ENCODE measurements around the gene HMG20B. TPM values are rescaled to one million over a fixed set of nuclear protein-coding genes. Genes with fewer than 3 reads are reported as not detected.
"Not testable (repeated sequence)": the region's sequence is repeated elsewhere in the genome, so short reads cannot be mapped to it uniquely, and the experiment has no call there.

HMG20B gene
- total RNA-seq, 1 donor from 2014 or later: 84.2 TPM

- DNase-seq (ENCODE audit: low read depth): no peak
Observed at GRCh38 chr19:3556423-3556977, 16.2 kb upstream of the HMG20B start.

DNA sequence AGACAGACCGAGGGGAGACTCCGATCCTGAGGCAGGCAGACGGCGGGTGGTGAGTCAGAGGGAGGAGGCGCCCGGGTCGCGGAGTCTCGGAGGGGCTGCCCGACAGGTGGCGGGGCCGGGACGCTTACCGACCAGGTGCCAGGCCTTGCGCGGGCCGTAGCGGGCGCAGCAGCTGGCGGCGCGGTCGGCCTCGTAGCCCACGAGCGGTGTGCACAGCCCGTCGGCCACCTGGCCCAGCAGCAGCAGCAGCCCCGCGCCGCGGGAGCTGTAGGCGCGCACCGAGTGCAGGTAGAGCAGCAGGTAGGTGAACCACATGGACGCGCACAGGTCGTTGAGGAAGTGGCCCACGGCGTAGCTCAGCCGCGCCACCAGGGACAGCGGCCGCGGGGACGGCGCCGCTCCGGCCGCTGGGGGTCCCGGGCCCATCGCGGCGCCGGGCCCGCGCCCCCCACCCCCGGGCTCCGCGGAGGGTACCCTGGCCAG, 15.7 kb upstream of the HMG20B start:
- no peak for DNase-seq (ENCODE audit: low read depth)

DNA sequence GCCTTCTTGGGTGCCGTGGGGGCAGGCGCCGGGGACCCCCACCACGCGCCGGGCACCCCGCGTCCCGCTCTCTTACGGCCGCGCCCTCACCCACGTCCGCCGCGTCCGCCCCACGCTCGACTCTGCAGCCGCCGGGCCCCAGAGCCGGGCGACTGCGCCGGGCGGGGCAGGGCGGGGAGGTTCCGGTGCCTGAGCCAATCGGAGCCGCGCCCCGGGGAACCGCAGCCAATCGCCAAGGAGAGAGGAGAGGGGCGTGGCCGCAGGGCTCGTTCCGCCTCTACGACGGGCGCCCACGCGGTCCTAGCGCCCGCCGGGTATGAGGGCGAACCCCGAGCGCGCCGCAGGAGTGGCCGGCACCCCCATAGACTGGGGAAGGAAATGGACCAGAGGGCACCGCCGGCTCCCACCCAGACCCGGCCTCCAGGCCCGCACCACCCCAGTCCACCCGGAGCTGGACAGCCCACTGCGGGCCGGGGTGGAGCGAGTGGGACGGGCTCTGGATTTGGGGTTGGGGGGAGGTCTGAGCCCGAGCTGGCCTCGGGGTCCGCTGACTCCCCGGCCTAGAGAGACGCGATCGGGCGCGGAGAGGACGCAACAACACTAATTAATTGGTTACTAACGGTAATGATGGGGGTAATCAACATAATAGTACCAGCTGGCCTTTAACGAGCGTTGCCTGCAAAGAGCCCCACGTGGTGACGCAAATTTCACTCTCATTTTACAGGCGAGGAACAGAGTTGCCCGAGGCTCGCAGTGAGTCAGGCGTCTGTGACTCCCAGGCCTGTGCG, 15.1 kb upstream of the HMG20B start, which contains the start of gene MFSD12:
TSS of gene MFSD12 (minus strand) at position 126 of the 788 bp plus-strand sequence. CDS start 183 bp downstream, outside the sequence.
- peak; percentile 88 for DNase-seq (ENCODE audit: low read depth)

GRCh38 chr19:3563709-3564524, 8.8 kb upstream of the HMG20B start:
- no peak for DNase-seq (ENCODE audit: low read depth)

DNA sequence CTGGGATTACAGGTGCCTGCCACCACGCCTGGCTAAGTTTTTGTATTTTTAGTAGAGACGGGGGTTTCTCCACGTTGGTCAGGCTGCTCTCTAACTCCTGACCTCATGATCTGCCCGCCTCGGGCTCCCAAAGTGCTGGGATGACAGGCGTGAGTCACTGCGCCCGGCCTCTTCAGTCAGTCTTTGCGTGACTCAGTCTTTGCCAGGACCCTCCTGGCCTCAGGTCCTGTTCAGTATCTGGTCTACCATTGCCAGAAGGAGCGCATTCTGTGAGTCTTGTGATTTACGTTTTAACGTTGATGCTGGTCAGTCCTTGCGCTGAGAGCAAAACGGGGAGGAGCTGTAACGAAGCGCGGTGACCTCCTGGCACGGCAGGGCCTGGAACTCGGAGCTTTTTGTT, 7.6 kb upstream of the HMG20B start:
- DNase-seq (ENCODE audit: low read depth): peak; percentile 75

DNA sequence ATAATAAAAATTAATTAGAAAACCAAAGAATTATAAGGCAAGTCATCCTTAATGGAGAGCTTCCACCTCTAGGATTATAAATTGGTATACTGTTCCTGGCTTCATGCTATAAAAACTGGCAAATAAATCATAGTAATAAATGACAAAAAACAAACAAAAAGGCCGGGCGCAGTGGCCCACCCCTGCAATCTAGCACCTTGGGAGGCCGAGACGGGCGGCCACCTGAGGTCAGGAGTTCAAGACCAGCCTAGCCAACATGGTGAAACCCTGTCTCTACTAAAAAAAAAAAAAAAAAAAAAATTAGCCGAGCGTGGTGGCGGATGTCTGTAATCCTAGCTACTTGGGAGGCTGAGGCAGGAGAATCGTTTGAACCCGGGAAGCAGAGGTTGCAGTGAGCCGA, 2.7 kb upstream of the HMG20B start:
- DNase-seq (ENCODE audit: low read depth): not testable (repeated sequence)

DNA sequence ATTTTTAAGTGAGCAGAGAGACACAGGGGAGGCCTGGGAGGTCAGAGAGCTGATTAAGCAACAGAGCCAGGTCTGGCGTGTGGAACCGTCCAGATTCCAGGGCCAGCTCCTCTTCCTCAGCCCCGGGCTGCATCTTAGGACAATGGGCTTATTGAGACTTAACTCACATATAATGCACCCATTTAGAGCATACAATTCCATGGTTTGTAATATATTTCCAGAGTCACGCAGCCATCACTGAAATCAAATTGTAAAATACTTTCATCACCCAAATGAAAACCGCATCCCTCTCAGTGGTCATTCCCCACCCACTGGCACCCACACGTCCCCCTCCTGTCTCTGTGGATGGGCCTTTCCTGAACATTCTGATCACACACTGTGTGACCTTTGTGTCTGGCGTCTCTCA, 2.1 kb upstream of the HMG20B start:
- DNase-seq (ENCODE audit: low read depth): no peak

DNA sequence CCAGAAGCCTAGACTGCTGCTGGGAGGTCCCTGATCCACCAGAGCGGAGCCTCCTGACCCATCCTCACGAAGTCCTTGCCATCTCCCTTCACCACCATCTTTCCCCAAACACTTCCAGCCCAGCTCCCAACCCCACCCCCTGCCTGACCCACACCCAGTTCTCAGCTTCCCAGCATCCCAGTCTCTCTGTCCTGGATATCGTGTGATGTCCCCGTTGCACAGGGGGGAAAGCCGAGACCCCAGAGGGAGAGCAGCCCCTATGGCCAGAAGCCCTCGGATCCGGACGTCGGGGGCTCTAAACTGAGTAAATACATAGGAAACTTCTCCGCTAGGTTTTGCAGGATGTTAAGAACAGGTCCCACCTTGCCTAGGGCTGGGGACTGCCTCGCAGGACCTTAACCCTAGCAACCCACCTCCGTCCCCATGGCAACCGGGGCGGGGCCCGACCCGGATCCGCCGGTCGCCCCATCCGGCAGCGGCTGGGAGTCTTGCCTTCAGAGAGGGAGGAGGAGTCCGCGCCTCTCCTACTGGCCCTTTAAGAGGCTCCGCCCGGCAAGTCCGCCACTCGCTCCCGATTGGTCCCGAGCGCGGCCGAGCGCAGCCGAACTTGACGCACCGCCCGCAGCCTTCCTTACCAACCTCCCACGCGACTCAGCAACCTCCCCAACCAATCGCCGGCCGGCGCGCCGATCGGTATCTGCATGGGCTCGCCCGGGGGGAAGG, 451 bp upstream of the HMG20B start:
- DNase-seq (ENCODE audit: low read depth): peak; percentile 98

GRCh38 chr19:3573162-3573857, 566 bp downstream of the HMG20B start:
- no peak for DNase-seq (ENCODE audit: low read depth)

DNA sequence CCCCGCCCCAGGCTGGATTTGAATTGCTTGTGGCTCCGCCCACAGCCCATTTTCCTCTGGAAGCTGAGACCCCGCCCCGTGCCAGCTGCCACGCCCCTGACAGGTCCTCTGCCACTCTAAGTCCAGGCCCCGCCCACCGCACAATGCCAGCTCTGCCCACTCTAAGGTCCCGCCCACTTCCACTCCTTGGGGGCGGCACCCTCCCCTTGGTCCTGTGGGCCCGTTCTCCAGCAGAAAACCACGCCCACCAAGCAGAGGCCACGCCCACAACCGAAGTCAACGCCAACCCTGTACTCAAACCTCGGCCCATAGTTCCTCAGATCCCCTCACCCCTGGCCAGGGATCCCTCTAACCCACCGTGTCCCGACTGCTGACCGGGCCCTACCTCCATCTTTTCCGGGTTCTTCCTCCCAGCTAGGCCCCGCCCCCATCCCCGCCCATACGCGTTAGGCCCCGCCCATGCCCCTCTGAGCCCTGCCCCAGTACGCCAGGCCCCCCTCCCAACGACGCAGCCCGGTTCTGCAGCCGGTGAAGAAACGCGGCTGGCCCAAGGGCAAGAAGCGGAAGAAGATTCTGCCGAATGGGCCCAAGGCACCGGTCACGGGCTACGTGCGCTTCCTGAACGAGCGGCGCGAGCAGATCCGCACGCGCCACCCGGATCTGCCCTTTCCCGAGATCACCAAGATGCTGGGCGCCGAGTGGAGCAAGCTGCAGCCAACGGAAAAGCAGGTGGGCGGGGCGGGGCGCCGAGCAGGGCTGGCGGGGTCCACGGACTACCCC, 1.3 kb downstream of the HMG20B start:
- DNase-seq (ENCODE audit: low read depth): peak; percentile 88

GRCh38 chr19:3575260-3575741, 2.6 kb downstream of the HMG20B start:
- DNase-seq (ENCODE audit: low read depth): no peak

GRCh38 chr19:3575949-3576673, 3.4 kb downstream of the HMG20B start:
- DNase-seq (ENCODE audit: low read depth): no peak

GRCh38 chr19:3576696-3577443, 4.1 kb downstream of the HMG20B start:
- DNase-seq (ENCODE audit: low read depth): no peak

DNA sequence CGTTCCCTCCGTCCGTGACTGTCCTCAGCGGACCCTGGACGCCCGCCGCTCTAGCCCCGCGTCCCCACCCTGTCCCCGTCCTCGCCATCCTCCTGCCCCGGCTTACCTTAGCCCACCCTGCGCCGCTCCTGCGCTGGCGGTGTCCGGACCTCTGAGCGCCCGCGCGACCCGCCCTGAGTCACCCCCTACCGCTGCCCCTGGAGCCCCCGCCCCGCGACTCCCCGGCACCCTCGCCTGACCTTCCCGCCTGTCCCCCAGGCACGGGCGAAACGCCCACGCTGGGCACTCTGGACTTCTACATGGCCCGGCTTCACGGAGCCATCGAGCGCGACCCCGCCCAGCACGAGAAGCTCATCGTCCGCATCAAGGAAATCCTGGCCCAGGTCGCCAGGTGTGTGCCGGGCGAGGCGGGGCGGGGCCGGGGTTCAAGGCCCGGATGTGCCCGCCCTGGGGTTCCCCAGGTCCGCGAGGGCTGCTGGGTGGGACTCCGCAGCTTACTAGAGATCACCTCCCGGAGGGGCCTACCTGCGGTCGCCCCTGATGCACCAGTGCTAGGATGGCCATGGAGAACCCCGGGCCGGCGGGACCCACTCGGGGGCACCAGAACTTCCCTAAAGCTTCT, 5.1 kb downstream of the HMG20B start:
- DNase-seq (ENCODE audit: low read depth): no peak

GRCh38 chr19:3578390-3578789, 5.6 kb downstream of the HMG20B start:
- no peak for DNase-seq (ENCODE audit: low read depth)

DNA sequence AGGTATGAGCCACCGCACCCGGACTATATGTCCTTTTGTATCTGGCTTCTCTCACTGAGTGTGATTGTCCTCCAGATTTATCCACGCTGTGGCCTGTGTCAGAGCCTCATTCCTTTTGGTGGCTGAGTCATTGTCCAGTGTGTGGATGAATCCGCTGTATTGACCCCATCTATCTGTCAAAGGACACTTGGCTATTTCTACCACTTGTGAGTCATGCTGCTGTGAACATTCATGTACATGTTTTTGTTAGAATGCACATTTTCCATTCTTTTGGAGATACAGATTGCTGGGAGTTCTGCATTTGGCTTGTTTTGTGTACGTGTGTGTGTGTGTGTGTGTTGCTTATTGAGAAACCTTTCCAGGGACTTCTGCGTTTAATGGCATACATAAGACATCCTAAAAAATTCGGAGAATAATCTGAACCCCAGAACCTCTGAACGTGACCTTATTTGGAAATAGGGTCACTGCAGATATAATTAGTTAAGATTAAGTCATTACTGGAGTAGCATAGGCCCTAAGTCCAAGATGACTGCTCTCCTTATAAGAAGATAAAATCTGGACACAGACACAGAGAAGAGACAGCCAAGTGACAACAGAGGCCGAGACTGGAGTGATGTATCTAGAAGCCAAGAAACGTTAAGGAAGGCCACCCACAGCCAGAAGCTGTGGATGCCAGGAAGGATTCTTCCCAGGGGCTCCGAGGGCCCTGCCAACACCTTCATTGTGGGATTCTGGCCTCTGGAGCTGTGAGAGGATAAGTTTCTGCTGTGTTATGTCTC, 7.6 kb downstream of the HMG20B start:
- DNase-seq (ENCODE audit: low read depth): peak; percentile 61

- DNase-seq (ENCODE audit: low read depth): not testable (repeated sequence)
Observed at GRCh38 chr19:3581792-3582191, 9.0 kb downstream of the HMG20B start.

Measured in renal cortical epithelial cell (primary cell).